Stimulated activated CD4-positive, alpha-beta T cell treated with anti-CD3 and anti-CD28 coated beads, TNF-alpha, amount 100 ng/mL, for 4 hours (primary cell): ENCODE data around the gene UBR1.
A peak's percentile ranks its signal among the peaks of the same experiment; 100 is the strongest.

ENCODE experiments used
- DNase-seq, 3 experiments: peaks; one replicate each; pipeline ENCODE4 v3.0.0-alpha.2; 2020; ENCODE audit warnings: low read depth in 3 of 3

UBR1 gene

DNA sequence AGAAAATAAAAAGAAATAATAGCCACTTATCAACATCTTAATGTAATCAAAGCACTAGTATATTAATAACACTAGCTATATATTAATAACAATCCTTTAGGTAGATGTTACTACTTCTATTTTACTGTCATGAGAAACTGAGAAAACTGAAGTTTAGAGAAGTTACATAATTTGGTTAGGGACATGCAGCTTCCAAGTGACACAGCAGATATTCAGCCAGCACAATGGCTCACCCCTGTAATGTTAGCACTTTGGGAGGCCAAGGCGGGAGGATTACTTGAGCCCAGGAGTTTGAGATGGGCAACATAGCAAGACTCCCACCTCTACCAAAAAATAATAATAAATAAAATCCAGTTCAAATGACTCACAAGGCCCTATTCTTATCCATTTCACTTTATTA, 1.9 kb upstream of the UBR1 start:
- DNase-seq = no peak

DNA sequence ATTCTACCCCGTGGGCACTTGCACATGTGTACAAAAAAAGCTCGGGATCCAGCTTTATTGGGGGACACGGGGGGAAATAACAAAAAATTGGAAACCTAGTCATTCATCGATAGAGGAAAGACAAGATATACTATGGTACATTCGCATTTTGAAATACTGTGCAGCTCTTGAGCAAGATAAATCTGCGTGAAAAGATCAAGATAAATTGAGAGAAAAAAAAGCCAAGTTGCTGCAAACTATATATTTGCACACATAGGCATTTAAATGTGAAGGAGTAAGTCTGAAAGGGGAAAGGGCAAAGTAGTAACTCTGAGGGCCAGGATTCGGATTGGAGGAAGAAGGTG, 620 bp upstream of the UBR1 start:
- DNase-seq = no peak

DNA sequence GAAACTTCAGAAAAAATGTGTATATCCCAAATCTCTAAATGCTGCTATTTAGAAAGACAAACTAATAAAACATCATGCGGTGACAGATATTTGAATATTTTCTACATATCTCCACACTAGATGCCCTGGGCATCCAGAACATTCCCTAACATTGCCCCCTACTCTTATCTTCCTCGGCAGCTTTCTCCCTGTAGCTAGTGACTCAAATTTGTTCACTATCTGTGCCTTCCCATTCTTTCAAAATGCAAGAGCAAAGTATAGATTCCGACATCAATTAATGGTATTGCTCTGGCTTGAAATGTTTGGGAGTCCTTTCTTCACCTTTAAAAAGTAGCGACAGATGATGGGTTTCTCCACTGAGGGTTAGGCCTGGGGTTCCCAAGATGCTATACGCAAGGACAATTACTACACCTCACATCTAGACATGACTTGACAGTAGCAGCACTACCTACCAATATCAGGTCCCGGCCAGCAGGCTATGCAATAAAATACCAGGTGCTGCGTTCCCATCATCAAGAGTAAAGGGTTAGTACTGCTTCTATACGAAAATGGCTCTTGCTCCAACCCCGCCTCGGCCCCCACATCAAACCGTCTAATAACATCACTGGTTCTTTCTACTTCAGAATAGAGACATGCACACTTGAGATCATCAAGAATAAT, 631 bp downstream of the UBR1 start:
- DNase-seq = peak in 1 of 3 experiments; percentile 9

DNA sequence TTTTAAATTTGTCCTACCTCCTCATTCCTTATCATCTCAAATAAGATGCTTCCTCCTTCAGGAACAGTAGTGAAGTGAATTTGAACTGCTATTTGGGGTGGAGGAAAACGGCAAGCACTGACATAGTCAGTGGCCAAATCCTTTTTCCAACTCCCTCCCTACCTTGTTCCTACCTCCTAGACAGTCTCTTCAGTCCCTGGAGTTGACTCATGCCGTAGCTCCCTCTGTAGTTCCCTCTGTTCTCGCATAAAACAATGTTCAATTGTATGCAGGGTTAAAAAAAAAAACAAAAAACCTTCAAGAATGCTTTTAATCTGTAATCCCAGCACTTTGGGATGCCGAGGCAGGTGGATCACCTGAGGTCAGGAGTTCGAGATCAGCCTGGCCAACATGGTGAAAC, 1.4 kb downstream of the UBR1 start:
- DNase-seq = no peak

DNA sequence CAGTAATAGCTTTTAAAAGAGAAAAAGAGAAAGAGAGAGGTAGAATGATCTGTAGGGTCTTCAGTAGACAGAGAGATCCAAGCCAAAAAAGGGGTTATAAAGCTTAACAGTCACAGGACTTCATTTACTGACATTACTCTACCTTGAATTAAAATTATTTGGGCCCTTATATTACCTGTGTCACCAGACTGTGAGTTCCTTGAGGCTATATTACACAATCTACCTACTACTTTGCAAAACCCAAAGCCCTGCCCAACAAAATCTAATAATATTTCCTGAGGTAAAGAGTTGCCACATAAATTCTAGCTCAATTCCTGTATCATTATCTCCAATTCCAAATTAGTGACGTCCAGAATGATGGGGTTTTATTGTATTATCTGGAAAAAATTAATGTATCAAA, 1.9 kb downstream of the UBR1 start:
- no peak for DNase-seq

DNA sequence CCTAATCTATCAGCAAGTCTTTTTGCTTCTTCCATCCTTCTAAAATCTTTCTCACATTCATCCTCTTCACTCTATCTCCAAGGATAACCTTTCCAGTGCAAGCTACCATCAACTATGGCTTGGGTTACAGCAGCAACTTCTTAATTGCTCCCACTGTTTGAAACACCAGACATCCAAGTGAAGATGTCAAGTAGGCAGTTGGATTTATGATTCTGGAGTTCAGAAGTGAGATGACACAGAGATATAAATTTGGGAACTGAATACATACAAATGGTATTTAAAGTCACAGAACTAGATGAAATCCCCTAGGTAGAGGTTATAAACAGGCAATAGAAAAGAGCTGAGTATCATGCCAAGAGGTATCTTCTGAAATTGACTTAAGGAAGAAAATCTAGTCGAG, 3.7 kb downstream of the UBR1 start:
- no peak for DNase-seq

DNA sequence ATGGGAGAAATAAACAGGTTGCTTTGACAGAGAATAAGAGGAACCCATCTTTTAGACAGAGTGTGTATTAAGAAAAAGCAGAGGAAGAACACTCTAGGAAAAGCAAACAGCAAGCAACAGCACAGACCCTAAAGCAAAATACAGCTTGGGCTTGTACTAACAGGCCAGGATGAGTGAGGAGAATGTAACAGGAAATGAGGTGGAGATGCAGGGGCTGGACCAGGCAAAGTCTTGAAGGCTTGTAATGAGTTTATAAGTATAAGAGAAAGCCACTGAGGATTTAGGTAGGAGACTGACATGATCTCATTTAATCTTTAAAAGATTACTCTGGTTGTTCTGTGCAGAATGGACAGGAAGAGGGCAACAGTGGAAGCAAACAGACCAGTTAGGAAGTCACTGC, 4.9 kb downstream of the UBR1 start:
- DNase-seq = no peak

DNA sequence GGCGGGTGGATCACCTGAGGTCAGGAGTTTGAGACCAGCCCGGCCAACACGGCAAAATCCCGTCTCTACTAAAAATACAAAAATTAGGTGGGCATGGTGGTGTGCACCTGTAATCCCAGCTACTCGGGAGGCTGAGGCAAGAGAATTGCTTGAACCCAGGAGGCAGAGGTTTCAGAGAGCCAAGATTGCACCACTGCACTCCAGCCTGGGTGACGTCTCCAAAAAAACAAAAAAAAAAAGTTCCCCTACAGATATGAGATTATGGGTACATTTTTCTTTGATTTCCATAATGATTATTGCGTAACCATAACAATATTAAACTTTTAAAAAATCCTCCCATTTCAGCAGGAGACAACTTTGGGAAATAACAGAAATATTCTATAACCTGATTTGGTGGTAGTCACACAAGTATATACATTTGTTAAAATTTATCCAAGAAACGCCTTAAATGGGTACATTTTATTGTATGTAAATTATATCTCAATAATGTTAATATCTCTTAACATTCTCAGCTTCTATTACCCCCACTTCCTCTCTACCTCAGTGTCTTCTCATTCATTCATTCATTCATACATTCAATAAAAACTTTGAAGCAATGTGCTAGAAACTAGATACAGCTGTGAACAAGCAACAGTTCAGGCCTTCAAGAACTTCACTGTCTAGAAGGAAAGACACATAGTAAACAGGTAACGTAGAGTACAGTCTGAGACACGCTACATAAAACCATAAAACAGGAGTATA, 6.6 kb downstream of the UBR1 start:
- DNase-seq = no peak

DNA sequence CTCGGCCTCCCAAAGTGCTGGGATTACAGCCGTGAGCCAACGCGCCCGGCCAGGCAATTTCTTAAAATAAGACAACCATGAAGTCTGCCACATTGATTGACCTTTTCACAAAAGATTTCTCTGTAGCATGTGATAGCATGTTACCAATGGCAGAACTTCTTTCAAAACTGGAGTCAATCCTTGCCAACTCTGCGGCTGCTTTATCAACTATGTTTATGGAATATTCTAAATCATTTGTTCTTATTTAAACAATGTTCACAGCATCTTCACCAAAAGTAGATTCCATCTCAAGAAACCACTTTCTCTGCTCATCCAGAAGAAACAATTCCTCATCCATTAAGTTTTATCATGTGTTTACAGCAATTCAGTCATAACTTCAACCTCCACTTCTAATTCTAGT, 9.4 kb downstream of the UBR1 start:
- DNase-seq = no peak

DNA sequence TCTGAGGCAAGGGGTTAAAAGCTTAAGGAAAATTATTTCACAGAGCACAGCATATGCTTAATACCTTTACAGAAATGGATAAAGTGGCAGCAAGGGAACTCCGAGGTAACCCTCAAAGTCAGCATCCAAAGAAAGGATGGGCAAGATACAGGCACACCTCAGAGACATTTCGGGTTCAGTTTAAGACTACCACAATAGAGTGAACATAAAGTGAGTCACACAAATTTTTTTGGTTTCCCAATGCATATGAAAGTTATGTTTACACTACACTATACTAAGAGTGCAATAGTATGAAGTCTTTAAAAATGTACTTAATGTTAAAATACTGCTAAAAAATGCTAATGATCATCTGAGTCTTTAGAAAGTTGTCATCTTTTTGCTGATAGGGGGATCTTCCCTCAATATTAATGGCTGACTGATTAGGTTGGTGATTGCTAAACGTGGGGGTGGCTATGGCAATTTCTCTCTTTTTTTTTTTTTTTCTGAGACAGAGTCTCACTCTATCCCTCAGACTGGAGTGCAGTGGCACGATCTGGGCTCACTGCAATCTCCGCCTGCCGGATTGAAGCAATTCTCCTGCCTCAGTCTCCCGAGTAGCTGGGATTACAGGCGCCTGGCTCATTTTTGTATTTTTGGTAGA, 10.0 kb downstream of the UBR1 start:
- no peak for DNase-seq

DNA sequence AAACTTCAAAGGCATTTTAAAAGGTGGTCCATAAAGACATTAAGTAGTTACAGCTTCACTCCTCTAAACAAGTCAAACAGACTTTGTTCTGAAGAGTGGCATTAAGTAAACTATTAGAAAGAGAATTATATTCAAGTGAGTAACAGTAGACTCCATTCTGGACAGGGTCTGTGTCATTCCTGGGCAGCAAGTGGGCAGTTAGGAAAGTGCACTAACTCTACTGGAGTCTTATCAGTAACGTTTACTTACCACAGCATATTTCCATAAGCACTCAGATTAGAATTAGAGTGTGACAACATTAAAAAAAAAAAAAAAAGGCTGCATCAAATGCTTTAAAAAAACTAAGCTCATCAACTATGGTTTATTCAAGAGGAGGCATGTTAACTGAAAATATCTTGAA, 10.6 kb downstream of the UBR1 start:
- DNase-seq = no peak

DNA sequence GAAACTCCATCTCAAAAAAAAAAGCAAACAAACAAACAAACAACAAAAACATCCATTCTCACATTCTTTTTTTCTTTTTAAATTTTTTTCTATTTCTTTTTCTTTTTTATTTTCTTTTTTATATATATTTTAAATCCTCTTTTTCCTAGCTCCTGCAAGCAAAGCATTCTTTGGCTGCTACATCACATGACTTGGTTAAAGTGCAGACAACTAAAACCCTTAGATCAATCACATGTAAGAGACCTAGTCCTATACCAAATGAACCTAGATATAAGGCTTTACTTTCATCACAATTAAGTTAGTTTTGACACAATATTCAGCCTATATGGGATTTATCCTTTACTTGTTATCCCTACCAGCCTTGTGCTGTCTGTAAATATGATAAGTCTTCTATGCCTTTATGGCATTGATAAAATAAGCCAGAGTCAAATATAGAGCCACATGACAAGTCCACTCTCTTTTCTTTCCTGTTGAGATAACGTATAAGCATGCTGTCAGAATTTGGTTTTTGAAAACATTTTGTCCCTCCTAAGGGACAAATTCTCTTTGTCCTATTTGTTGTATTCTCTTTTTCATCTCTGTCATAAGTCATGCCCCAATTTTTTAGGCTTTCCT, 11.3 kb downstream of the UBR1 start:
- no peak for DNase-seq

DNA sequence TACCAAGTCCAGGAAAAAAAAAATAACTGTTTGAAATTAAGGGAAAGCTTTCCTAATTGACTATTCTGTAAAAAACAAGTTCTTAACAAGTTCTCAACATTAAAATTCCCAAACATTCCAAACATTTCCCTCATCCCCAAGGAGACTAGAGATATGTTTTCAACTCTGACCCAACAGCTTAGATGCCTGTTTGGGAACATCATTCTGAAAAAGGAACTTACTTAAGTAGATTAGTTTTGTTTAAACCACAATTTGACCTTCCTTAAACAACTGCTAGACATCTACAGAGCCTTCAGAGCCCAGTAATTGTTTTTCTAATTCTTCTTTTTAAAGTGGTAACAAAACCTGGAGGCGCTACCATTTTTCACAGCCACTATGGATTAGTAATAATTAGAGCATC, 12.8 kb downstream of the UBR1 start:
- DNase-seq = no peak

DNA sequence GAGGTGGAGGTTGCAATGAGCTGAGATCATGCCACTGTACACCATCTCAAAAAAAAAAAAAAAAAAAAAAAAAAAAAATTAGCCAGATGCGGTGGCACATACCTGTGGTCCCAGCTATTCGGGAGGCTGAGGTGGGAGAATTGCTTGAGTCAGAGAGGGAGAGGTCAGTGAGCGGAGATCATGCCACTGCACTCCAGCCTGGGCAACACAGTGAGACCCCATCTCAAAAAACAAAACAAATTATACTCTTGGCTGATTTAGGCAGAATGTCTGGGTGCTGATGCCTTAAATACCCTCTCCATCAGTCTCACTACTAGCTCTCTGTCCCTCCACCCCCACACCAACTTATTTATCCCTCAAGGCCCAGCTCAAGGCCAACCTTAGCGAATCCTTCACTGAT, 14.0 kb downstream of the UBR1 start:
- DNase-seq = no peak

DNA sequence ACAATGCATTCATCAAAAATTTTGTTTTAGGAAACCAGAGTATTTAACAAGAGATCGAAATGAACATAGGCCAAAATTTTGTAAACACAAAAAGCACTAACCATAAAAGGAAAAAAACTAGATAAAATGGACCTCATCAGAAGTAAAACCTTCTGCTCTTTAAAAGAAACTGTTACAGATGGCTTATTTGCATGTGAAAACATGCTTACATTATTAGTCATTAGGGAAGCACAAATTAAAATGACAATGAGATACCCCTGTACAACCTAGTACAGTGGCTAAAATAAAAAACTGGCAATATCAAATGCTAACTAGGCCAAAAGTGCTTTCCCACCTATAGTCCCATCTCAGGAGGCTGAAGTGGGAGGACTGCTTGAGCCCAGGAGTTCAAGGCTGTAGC, 19.3 kb downstream of the UBR1 start:
- DNase-seq = no peak

DNA sequence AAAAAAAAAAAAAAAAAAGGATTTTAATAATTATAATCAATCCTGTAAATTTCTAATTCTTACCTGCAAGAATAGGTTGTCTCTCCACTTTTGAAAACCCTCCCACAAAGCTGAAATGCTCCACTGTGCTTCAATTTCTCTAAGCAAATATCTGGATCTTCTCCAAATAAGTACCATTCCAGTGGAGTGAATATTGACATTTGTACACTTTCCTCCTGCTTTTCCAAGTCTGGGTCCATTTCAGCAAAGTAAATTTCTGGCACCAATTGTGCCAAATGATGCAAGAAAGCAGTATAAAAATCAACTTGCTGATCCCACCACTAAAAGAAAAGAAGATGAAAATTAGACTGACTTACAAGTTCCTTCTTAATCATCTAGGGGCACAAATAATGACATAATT, 19.9 kb downstream of the UBR1 start:
- DNase-seq = no peak

DNA sequence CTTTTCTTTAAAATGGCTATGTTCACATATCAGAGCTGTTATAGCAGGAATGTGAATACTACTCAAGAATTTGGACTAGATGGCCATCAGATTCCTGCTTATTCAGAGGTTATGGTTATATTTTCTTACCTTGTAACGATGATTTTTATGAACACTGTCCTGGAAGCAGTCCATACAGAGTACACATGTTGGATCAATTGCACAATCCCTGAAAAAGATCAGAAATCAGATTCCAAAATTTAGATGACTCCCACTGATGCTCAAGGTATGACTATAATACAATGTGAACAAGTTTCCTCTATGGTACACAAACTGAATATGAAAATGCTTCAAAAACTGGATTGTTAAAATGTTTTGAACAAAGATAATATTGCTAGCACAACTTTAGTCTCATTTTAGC, 23.3 kb downstream of the UBR1 start:
- DNase-seq = no peak

DNA sequence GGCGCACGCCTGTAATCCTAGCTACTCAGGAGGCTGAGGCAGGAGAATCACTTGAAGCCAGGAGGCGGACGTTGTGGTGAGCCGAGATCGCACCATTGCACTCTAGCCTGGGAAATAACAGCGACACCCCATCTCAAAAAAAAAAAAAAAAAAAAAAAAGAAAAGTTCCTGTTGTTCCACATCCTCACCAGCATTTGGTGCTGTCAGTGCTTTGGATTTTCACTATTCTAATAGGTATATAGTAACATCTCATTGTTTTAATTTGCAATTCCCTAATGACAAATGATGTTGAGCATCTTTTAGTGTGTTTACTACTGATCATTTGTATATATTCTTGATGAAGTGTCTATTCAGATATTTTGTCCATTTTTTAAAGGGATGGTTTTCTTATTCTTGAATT, 24.6 kb downstream of the UBR1 start:
- no peak for DNase-seq

DNA sequence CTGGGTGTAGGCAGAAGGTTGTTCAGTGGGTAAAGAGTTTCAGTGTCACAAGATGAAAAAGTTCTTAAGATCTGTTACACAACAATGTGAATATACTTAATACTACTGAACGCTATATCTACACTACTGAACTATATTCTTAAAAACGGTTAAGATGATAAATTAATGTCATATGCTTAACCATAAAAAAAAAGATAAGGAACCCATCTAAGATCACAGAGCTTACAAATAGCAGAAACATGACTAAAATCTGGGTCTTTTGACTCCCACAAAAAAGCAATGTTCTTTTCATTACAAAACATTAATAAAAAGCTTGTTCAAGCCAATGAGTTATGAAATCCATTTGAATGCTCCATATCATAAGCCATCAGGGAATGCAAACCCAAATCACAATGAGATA, 34.4 kb downstream of the UBR1 start:
- DNase-seq = no peak

DNA sequence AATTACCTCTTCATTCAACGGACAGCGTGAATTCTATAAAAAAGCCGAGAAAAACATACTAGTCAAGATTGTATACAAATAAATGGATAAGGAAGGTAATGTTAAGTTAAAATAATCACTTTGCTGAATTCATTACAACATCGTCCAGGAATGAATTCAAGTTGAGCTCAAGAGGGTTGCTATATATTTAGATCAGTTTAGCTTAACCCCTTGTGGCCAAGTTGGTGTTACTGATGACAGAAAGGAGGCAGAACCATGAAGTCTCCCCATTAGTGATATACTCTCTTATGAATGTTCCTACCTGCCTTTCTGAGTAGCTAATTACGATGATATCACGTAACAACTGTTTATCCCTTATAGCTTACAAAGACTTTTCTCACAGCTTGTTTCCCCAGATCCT, 34.9 kb downstream of the UBR1 start:
- DNase-seq = no peak

DNA sequence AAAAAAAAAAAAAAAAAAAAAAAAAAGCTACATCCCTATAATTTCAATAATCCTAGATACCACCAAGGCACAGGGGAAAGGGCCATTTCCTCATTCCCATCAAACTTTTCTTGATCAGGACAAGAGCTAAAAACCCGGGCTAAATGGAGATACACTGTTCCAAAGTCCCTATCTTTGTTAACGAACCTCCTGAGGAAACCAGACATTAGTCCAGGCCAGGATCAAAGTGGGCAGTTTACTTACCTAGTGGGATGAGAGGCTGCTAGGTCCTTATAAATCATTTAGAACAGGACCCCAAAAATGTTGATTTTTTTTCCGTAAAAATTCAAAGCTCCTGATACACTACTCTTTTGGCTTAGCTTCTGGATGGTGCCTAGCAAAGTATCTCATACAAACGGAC, 35.6 kb downstream of the UBR1 start:
- no peak for DNase-seq

DNA sequence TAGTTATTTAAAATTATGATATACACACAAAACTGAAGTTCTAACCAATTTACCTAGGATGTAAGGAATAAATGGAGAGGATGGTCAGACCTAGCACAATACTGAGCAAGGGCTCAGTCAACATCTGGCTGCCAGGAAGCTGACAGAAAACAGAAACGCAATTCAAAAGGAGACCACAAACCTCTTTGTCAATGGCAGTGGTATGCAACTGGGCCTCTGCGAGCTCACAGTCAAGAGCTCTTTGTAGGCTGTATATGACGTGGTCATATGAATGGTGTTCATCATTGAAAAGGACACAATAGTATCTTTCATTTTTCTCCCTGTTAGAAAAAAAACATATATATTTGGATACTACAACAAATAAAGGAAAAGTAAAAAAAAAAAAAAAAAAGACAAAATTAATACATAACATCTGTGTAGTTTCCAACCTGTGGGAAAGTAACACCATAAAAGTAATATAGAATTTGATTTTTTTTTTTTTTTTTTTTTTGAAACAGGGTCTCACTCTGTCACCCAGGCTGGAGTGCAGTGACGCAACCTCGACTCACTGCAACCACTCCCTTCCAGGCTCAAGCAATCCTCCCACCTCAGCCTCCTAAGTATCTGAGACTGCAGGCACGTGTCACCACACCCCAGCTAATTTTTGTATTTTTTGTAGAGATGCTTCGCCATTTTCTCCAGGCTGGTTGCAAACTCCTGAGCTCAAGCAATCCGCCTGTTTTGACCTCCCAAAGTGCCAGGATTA, 37.9 kb downstream of the UBR1 start:
- no peak for DNase-seq
